Activated naive CD8-positive, alpha-beta T cell treated with anti-CD3 and anti-CD28 coated beads, Interleukin-2, amount 50 U/mL, for 16 hours (primary cell): ENCODE results near the gene TRIP6.
"Not testable (repeated sequence)": the region's sequence is repeated elsewhere in the genome, so short reads cannot be mapped to it uniquely, and the experiment has no call there.

Experiments used
- DNase-seq: peaks from one replicate; pipeline ENCODE4 v3.0.0-alpha.2; 2020; ENCODE audit warnings: low read depth, low spot score

Gene TRIP6

GRCh38 chr7:100890653-100891567 is 23.7 kb downstream of the TRIP6 start:
- no peak for DNase-seq

DNA sequence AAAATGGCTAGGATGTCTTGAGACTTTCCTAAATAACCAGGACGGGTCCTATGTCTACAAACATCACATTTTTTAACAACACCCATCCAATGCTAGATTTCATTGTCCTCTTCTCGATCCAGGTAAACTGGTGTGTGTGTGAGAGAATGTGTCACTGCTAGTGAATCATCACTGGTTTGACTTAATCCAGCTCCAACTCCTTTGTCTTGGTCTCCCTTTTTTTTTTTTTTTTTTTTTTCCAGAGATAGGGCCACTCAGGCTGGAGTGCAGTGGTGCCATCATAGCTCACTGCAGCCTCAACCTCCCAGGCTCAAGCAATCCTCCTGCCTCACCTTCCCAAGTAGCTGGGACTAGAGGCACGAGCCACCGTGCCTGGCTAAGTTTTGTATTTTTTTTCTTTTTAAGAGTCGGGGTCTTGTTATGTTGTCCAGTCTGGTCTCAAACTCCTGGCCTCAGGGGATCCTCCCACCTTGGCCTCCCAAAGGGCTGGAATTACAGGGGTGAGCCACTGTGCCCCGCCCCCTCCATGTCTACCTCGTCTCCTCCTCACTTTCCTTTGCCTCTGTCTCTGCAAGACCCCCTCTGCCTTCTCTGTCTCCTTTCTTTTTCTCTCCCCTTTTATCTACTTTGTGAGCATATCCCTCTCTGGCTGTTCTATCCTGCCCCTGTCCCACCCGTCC is 24.5 kb downstream of the TRIP6 start:
- no peak for DNase-seq

- DNase-seq: no peak
These were observed 25.5 kb downstream of the TRIP6 start for GRCh38 chr7:100892364-100893317.

GRCh38 chr7:100893318-100893895 is 26.2 kb downstream of the TRIP6 start:
- no peak for DNase-seq

GRCh38 chr7:100893910-100894721 is 26.9 kb downstream of the TRIP6 start:
- DNase-seq: no peak

GRCh38 chr7:100894860-100895700 is 27.9 kb downstream of the TRIP6 start:
- peak; percentile 46 for DNase-seq

DNA sequence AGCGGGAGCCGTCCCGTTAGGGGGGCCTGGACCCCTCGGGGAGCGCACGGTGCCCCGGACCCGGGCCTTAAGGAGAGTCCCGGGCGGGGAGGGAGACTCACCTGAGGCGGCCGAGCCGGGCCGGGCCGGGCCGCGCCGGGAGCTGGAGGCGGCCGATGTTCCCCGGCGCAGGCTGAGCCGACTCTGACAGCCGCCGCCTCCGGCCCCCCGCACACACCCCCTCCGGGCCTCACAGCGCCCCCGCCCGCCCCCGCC is 28.4 kb downstream of the TRIP6 start, which contains the start of gene ACHE:
TSS of gene ACHE (minus strand) at position 188 of the 255 bp plus-strand sequence. CDS start 1,656 bp downstream, outside the sequence.
- no peak for DNase-seq

GRCh38 chr7:100895956-100896731 is 29.0 kb downstream of the TRIP6 start:
- no peak for DNase-seq

DNA sequence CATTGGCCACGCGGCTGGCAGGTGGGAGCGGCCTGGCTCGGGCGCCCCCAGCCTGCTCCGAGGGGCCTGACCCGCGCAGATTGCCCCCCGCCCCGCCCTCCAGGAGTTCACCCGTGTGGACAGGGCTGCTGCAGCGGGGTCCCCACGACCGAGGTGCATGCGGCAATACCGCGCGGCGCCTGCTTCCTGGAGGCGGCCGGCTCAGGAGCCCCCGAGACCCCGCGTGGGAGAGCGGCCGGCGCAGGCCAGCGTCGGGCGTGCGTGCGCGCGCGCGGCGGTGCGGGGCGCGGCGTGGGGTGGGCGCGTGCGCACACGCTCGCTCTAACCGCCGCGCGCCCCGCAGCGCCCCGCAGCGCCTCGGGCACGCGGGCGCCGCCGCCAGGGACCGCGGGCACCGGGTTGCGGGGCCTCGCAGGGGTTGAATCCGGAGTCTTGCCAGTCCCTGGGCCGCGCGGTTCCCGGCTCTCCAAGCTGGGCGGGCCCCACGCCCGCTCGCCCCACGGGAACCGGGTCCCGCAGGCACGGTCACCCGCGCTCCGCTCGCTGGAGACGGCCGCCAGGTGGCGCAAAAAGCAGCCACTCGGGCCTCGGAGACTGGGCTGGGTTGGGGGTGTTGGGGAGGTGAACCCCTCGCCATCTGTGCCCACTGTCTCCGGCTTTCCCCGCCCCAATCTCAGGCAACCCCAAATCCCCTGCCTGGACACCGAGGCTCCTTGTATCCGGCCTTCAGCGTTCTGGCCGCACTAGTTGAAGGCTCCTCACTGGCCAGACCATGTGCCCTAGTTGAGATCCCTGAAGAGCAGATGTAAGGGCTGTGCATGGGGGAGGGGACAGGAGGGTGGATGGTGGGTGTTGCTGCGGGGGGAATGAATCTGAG is 29.8 kb downstream of the TRIP6 start:
- no peak for DNase-seq

- DNase-seq: no peak
These were observed 30.7 kb downstream of the TRIP6 start for GRCh38 chr7:100897772-100898454.

- DNase-seq: no peak
These were observed 32.2 kb downstream of the TRIP6 start for GRCh38 chr7:100899432-100899831.

- no peak for DNase-seq
These were observed 33.8 kb downstream of the TRIP6 start for GRCh38 chr7:100900978-100901377.

DNA sequence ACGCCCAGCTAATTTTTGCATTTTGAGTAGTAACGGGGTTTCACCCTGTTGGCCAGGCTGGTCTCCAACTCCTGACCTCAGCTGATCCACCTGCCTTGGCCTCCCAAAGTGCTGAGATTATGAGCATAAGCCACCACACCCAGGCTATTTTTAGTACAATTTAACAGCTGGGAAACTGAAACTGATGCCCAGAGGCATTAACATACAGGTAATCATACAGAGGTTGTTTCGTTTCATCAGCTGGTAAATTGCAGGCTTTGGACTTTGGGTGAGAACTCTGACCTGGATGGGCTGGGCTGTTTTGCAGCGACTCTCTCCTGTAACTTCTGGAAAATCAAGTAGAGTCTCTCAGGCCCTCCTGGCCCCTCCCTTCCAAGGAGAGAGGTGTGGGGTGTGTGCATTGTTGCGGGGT is 34.7 kb downstream of the TRIP6 start:
- DNase-seq: no peak

DNA sequence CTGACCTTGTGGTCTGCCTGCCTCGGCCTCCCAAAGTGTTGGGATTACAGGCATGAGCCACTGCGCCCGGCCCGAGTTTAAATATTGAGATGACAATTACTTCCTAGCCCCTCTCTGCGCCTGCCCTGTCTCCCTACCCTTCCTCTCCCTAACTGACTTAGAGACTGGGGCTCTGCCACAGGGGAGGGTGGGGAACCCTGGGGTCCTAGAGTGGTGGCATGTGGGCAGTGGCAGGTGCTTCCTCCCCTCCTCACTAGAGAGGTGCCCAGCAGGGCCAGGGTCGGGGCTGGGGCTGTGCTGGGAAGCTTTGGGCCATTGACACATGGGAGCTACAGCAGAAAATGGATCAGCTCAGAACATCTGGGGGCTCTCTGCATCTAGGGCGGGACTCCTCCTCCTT is 35.5 kb downstream of the TRIP6 start:
- no peak for DNase-seq

- DNase-seq: no peak
These were observed 41.3 kb downstream of the TRIP6 start for GRCh38 chr7:100908512-100908911.

DNA sequence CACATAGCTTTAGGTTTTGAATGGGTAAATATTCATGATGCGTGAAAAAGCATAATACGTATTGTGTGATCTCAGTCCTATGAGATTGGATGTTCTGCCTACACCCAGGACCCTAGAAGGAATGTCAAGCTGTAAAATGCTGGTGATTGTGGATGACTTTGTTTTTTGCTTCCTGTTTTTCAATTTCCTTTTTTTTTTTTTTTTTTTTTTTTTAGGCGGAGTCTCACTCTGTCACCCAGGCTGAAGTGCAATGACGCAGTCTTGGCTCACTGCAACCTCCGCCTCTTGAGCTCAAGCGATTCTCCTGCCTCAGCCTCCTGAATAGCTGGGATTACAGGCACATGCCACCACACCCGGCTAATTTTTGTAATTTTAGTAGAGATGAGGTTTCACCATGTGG is 43.3 kb downstream of the TRIP6 start:
- DNase-seq: not testable (repeated sequence)

DNA sequence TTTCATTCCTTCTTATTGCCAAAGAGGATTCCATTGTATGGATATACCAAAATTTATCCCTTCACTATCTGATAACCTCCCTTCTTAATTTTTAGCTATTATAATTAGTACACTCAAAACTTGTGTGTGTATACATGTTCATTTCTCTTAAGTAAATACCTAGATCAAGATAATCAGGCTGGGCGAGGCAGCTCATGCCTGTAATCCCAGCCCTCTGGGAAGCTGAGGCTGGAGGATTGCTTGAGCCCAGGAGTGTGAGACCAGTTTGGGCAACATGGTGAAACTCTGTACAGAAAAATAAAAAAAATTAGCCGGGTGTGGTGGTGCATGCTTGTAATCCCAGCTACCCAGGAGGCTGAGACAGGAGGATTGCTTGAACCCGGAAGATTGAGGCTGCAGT is 44.3 kb downstream of the TRIP6 start:
- DNase-seq: no peak
